Heart left ventricle (tissue), 13 donors: Measurements from ENCODE around the gene KRT85.

Experiments used
- CTCF ChIP-seq, 12 donors: fragments of 200-600 bp; sonication (generic) in 4 of 12; IDR thresholded peaks; one replicate each; pipeline versions ENCODE4 v1.5.0 to v1.8.0; 2018 to 2022; ENCODE audit warnings: antibody characterized with exemption in 12 of 12, mild to moderate bottlenecking in 5 of 12
- POLR2A ChIP-seq, 2 donors: fragments of 450-650 bp; IDR thresholded peaks; one replicate each; pipeline ENCODE4 v1.6.1; 2017; ENCODE audit warnings: antibody characterized with exemption in 2 of 2, mild to moderate bottlenecking in 2 of 2, moderate library complexity in 2 of 2
- donor health status: ischemic (EF 13 %, LVEDD 7.1; RV severe dilation, severe dysfunction).
- donor health status: DM: no; HTN: yes; CAD: no.
- donor health status: DM: no; HTN: no; CAD: no.
- donor health status: ischemic (EF 25% LVEDD 6.9; RV normal size, moderate dysfunction).
- donor health status: ischemic (EF 25% LVEDD 5.7; RV mildly dilated, moderate dysfunction).
- donor health status: ischemic (EF 35%, LVEDD 5.7; RV mildly dilated, moderate dysfunction).
- donor health status: nonischemic (EF 11% LVEDD 7.7; RV severe dilation, severe dysfunction).
- donor health status: DM: yes; HTN: yes; CAD: no.
- donor health status: PGD.
- donor health status: ischemic (EF 29% LVEDD 5.4; RV normal size, mild dysfunction).
- donor health status: nonischemic (EF 23%, LVEDD 6.1; RV moderate dilation, normal function).

- no peak for TF ChIP-seq POLR2A (IDR thresholded peaks at IDR 0.05)
- no peak for TF ChIP-seq CTCF (IDR thresholded peaks at IDR 0.05)
These were observed 3.8 kb upstream of the KRT85 start for GRCh38 chr12:52370926-52371608.
